SU-DHL-6 (cell line): ENCODE measurements around the gene NDUFAF7.

Experiments
- CTCF ChIP-seq: fragments of 200-600 bp; sonication (generic); IDR thresholded peaks from one replicate; pipeline ENCODE4 v1.5.1; 2017; ENCODE audit warnings: antibody characterized with exemption, mild to moderate bottlenecking, low read length, moderate library complexity; ENCODE audit not compliant: insufficient read depth, poor library complexity, severe bottlenecking
- EZH2phosphoT487 ChIP-seq: fragments of 200-600 bp; sonication (generic), shearing (Covaris generic); conservative IDR thresholded peaks from 2 replicates; pipeline ENCODE4 v1.6.1; 2018; ENCODE audit warnings: mild to moderate bottlenecking, antibody characterized with exemption, low read length, moderate library complexity, mixed read lengths

GRCh38 chr2:37201208-37201607, 30.2 kb upstream of the NDUFAF7 start:
- TF ChIP-seq CTCF = no peak
- no peak for TF ChIP-seq EZH2phosphoT487
